GM18868 (cell line): ENCODE results near the gene RIMKLA.

Experiments used
- ATAC-seq: cut with Tn5 transposase; IDR thresholded peaks from one replicate; pipeline ENCODE4 v1.9.1; 2021; ENCODE audit warnings: mild to moderate bottlenecking, moderate library complexity; ENCODE audit not compliant: unreplicated experiment

The RIMKLA gene

GRCh38 chr1:42380586-42381279, at the start of gene RIMKLA:
Gene RIMKLA (plus strand): TSS chr1:42380792. CDS start chr1:42380935, 143 bp downstream.
- peak; percentile 91 for ATAC-seq

- no peak for ATAC-seq
Observed at GRCh38 chr1:42332877-42333276, 47.7 kb upstream of the RIMKLA start.

- ATAC-seq = peak; percentile 8
Observed at GRCh38 chr1:42333662-42334239, 46.8 kb upstream of the RIMKLA start.

- ATAC-seq = peak; percentile 48
Observed at GRCh38 chr1:42334240-42335049, 46.1 kb upstream of the RIMKLA start.

- peak; percentile 72 for ATAC-seq
Observed at GRCh38 chr1:42335050-42335808, 45.4 kb upstream of the RIMKLA start, which contains the start of gene FOXJ3. Gene FOXJ3 (minus strand): TSS chr1:42335235. CDS start chr1:42311093, 24,142 bp downstream.

GRCh38 chr1:42335809-42336518, 44.6 kb upstream of the RIMKLA start:
- ATAC-seq = no peak

- ATAC-seq = no peak
Observed at GRCh38 chr1:42336978-42337377, 43.6 kb upstream of the RIMKLA start.

- peak; percentile 43 for ATAC-seq
Observed at GRCh38 chr1:42340093-42340492, 40.5 kb upstream of the RIMKLA start.

- ATAC-seq = no peak
Observed at GRCh38 chr1:42340901-42341300, 39.7 kb upstream of the RIMKLA start.

- ATAC-seq = no peak
Observed at GRCh38 chr1:42343049-42343448, 37.5 kb upstream of the RIMKLA start.

- ATAC-seq = no peak
Observed at GRCh38 chr1:42348498-42348897, 32.1 kb upstream of the RIMKLA start.

- ATAC-seq = no peak
Observed at GRCh38 chr1:42350086-42350485, 30.5 kb upstream of the RIMKLA start.

- no peak for ATAC-seq
Observed at GRCh38 chr1:42358791-42359190, 21.8 kb upstream of the RIMKLA start.

- ATAC-seq = no peak
Observed at GRCh38 chr1:42359466-42359865, 21.1 kb upstream of the RIMKLA start.

GRCh38 chr1:42364089-42364488, 16.5 kb upstream of the RIMKLA start:
- no peak for ATAC-seq

GRCh38 chr1:42364542-42364941, 16.1 kb upstream of the RIMKLA start:
- no peak for ATAC-seq

- ATAC-seq = no peak
Observed at GRCh38 chr1:42365118-42365517, 15.5 kb upstream of the RIMKLA start.

- ATAC-seq = no peak
Observed at GRCh38 chr1:42368096-42368795, 12.3 kb upstream of the RIMKLA start.

- ATAC-seq = no peak
Observed at GRCh38 chr1:42369471-42369870, 11.1 kb upstream of the RIMKLA start.
